Peyer's patch (tissue), 4 donors: Measurements from ENCODE around the gene SMC3.

Experiments used
- CTCF ChIP-seq, 6 experiments: fragments of 450-650 bp in 4 of 6; fragments of 200-600 bp in 2 of 6; sonication (generic) in 1 of 6; IDR thresholded peaks; one replicate each; pipeline ENCODE4 v1.5.1; 2017 to 2019; ENCODE audit warnings: antibody characterized with exemption in 6 of 6, mild to moderate bottlenecking in 3 of 6, moderate library complexity in 1 of 6
- POLR2A ChIP-seq, 2 donors: fragments of 450-650 bp; IDR thresholded peaks; one replicate each; pipeline ENCODE4 v1.5.1; 2017; ENCODE audit warnings: antibody characterized with exemption in 2 of 2, mild to moderate bottlenecking in 2 of 2, moderate library complexity in 2 of 2

GRCh38 chr10:110634527-110635209 is 67.2 kb downstream of the SMC3 start:
- TF ChIP-seq CTCF (IDR thresholded peaks at IDR 0.05) (no peak), POLR2A (IDR thresholded peaks at IDR 0.05) (no peak)
